COLO668 (cell line): ENCODE results near the gene CHCHD3.
A peak's percentile ranks its signal among the peaks of the same experiment; 100 is the strongest.

Source experiments
- DNase-seq: peaks from one replicate; lab custom pipeline; 2025; ENCODE audit not compliant: unreplicated experiment; lab: John Stamatoyannopoulos, UW

The CHCHD3 gene

DNA sequence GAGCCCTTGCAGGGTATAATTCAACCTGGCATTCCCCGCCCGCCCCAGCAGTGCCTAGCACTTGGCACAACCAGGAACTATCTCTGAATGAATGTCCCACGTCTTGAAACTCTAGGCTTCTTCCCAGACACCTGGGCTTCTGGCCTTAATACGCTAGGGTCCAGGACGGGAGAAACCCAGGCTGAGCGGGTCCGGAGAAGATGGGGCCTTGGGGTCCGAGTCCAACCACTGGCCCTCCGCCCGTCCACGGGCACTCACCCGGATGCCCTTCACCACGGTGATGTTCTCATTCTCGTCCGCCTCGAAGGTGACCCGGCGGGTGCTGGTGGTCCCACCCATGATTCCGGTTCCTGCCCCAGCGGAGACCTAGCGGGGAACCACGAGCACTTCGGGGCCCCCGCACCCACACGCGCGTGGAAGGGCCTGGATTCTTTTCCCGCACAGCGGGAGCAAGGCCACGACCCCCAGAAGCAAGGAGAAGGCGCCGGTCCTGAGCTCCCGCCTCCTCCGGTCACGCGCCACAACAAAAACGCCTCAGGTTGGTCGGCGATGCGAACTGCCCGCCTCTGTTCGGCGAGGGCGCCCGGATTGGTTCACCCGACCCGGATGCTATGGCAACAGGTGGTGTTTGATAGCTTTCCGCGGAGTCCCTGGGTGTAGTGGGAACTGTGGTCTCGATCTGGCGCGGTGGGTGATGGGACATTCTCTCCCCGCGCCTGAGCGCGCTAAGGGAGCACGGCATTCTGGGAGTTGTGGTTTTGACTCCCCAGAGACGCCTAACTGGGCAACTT is at the start of gene CHCHD3:
TSS of gene CHCHD3 (minus strand) at position 492 of the 791 bp plus-strand sequence. CDS start at position 339, 153 bp downstream.
- DNase-seq = peak; percentile 97

DNA sequence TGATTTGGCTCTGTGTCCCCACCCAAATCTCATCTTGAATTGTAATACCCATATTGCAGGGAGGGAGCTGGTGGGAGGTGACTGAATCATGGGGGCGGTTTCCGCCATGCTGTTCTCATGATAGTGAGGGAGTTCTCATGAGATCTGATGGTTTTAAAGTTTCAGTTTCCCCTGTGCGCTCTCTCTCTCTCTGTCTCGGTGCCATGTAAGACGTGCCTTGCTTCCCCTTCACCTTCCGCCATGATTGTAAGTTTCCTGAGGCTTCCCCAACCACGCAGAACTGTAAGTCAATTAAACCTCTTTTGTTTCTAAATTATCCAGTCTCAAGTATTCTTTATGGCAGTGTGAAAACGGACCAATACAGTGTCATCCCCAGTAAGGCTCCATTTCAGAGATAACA is 48.3 kb upstream of the CHCHD3 start:
- no peak for DNase-seq

DNA sequence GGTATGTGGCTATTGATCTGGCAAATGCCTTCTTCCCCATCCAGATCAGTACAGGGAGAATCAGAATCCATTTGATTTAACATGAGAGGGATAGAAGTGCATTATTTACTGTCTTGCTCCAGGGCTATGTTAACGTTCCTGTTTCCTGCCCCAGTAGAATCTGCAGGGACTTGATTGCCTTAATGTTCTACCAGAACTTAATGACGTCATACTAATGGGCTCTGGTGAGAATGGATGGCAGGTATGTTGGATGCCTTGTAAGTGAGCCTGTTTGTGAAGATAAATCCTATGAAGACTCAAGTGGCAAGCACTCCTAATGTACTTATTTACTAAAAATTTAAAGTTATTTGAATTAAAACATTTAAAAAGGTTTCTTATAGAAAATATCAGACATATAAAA is 44.5 kb upstream of the CHCHD3 start:
- no peak for DNase-seq

DNA sequence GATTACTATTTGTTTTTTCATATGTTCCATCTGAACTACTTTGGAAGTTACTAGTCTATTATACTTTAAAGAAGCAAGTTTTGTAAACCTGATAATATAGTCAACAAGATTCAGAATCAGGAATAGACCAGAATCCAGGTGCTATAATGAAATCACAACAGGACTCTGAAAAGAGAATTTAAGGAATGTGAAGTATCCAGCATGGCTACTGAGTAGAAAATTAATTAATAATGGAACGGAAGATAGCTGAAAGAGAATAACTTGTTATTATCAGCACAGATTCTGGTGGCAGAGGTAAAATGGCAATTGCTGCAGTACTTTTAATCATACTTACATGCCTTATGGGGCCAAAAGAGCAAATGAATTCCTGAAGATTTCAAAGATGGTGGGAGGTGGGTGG is 43.1 kb upstream of the CHCHD3 start:
- no peak for DNase-seq

DNA sequence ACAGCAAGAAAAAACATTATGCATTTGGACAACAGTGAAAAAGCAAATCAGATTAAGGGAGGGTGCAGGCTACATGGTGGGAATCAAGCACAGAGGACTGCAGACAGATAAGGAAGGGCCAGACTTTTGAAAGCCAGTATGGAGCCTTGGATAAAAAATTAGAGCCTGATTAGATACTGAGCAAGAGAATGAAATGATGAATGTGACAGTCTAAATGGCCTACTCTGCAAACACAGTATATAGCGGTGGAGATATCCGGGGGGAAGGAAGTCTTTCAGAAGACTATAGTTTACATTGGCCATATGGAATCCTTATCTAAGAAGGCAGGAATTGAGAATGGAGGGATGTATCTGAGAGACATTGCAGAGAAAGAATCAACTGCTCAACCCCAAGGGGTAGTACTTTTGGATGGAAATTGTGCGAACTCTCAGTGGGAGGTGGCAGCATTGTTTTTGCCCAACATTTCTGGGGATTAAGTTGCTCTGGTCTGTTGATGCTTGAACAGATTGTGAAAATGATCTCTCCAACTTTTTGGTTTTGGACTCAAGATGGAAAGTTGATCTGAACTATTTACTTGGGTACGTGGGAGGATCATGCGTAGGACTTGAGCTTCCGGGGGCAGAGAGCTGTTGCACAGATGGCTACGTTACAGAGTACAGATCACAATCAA is 39.4 kb upstream of the CHCHD3 start:
- DNase-seq = no peak

DNA sequence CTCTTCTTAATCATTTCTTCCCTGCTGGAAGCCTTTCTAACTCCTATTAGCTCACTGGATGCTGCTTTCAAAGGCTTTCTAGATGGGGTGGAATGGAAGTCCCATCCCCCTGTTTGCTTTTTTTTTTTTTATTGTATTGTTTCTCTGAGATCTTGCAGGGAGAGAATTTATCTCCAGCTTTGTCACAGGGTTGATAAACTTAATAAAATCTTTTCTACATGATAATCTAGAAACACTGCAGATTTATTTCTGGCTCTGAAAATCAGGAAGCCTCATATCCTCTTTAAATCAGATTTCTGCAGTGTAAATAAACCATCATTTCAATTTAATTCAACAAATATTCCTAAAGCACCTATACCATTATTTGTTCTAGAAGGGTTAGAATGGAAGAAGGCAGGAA is 37.2 kb upstream of the CHCHD3 start:
- DNase-seq = no peak

DNA sequence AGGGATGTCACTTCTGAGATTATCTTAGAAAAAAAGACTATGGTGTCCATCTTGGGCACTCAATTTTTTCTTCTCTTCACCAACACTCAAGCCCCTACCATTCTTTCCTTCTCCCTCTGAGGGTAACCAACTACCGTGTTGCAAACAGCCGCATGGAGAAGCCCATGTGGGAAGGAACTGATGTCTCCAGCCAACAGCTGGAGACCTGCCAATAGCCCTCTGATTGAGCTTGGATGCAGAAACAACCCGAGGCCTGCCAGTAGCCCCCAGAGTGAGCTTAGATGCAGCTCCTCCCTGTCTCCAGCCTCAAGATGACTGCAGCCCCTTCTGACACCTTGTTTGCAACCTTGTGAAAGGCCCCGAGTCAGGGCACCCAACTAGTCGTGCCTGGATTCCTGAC is 36.4 kb upstream of the CHCHD3 start:
- DNase-seq = no peak

DNA sequence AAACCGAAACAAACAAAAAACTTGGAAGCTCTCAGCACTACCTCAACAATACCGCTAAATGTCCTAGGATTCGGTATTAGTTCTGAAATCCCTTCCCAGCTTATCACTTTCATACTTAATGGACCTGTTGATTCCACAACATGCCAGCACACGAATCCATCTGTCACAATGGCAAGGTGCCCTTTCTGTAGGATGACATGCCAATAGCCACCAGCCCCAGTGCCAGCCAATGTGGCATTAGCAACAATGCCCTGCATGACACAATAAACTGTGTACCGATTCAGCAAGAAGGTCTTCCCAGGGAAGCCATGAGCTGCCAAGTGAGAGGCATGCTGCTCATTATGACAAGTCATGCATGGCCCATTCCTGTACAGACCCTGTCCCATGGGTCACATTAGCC is 35.6 kb upstream of the CHCHD3 start:
- DNase-seq = no peak

DNA sequence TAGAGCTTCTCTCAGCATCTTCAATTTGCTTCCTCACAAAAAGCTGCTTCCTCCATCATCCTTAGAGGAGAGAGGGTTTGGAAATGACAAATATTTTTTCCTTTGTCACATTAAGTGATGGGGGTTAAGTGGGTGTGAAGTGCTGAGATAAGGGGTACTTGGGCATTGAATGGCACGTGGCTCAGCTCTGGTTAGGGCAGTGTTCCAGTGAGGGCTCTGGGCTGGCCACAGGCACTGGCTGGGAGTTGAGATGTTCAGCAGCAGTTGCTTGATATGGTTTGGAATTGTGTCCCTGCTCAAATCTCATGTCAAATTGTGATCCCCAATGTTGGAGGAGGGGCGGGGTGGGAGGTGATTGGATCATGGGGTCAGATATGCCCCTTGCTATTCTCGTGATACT is 33.7 kb upstream of the CHCHD3 start:
- DNase-seq = no peak

DNA sequence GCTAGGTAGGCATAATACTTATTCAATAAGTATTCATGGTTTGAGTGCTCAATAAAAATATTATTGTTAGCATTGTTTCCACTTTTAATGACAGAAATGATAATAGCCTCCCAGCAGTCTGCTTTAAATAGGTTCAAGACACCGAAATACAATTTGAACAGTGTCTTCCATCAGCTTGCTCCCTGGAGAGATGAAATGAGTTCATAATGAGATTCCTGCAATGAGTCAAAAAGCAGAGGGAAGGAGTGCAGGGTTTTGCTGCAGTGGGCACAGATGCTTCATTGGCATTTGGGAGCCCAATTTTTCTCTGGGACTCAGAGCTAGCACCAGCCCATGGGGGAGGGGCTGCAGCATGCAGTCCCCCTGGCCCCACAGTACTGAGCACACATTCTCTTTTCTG is 32.6 kb upstream of the CHCHD3 start:
- no peak for DNase-seq

DNA sequence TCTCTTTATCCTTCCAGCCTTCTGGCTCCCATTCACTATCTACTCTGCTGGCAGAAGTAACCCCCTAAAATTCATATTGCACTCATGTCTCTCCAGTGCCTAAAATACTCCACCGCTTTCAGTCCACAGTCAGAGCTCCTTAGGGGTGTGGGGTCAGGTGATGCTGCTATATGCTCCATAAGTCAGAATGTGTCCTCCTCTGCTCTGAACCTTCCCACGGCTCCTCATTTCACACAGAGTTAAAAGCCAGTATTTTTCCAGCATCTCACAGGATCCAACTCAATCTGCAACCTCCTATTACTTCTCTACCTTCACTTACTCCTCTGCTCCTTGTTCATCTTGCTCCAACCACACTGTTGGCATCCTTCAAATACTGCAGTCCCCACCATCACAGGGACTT is 31.1 kb upstream of the CHCHD3 start:
- DNase-seq = no peak

DNA sequence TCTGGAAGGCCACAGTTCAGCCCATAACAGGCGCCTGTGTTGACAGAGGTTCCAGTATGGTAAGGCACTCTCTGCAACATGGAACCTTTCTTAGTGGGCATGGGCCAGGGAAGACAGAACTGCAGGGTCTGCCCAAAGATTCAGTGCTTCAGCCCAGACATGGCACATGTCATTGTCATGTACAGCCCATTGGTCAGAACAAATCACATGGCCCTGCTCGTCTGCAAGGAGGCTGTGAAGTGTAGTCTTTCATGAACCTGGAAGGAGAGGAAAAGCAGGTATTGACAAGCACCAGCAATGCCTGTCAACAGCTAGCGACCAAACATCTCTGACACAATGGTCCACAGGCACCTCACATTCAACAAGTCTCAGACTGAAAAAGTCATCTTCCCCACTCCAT is 30.4 kb upstream of the CHCHD3 start:
- no peak for DNase-seq

DNA sequence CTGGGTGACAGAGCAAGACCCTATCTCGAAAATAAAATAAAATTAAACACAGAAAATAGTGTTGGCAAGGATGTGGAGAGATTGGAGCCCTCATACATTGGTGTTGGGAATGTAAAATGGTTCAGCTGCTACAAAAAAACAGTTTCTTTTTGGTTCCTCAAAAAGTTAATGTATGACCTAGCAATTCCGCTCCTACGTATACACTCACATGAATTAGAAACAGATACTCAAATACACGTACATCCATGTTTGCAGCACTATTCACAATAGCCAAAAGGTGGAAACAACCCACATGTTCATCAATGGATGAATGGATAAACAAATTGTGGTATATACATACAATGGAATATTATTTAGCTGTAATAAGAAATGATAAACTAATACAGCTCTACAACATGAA is 28.4 kb upstream of the CHCHD3 start:
- DNase-seq = no peak

DNA sequence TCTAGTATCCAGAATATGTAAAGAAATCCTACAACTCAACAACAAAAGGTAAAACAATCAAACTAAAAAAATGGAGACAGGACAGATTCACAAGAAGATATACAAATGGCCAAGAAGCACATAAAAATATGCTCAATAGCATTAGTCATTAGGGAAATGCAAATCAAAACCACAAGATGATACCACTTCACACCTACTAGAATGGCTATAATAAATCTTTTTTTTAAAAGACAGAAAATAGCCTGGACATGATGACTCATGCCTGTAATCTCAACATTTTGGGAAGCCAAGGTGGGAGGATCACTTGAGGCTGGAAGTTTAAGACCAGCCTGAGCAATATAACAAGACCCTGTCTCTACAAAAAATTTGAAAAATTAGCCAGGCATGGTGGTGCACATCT is 27.9 kb upstream of the CHCHD3 start:
- DNase-seq = no peak

DNA sequence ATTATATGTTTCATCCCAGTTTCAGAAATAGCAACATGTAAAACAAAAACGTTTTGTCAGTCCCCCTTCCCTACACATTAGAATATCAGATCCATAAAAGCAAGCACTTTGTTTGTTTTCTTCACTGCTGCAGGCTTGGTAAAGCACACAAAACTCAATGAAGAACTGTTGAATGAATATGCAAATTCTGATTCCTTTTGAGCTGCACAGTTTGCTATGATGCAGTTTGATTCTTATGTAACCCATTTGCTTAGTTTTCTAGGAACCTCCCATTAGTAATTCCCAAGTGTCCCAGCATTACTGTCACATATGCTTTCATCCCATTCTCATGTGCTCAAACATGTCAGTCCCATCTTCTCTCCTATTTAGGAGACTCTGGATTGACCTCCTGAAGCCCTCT is 26.1 kb upstream of the CHCHD3 start:
- DNase-seq = no peak

DNA sequence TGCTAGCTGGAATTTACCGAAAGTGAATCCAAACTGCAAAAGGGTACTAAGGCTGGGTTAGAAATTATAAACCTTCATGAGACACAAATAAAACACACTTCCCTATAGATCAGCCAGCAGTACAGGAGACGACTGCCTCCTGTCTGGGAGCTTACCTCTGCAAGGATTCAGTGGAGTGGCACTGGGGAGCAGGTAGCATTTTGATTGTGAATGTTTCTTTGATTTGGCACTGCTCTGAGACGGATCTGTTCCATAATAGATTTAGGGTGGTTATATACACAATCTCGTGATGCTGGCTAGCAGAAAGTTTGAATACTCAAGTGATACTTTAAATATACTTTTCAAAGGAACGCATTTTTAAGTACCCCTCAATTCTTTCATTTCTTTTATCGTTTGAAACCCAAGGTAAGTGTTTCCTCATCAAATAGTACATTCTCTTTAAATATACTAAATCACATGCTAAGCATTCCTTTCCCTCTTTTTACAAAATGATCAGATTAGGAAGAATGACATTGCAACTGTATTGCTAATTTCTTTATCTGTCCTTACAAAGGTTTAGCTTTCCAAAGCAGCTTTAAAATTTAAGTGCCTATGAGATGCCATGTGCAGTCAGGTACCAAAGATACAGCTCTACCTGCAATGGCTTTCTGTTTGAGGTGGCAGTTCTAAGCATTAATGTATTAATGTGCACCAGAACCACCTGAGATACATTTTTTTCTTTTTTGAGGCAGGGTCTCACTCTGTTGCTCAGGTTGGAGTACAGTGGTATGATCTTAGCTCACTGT is 20.6 kb upstream of the CHCHD3 start:
- no peak for DNase-seq

DNA sequence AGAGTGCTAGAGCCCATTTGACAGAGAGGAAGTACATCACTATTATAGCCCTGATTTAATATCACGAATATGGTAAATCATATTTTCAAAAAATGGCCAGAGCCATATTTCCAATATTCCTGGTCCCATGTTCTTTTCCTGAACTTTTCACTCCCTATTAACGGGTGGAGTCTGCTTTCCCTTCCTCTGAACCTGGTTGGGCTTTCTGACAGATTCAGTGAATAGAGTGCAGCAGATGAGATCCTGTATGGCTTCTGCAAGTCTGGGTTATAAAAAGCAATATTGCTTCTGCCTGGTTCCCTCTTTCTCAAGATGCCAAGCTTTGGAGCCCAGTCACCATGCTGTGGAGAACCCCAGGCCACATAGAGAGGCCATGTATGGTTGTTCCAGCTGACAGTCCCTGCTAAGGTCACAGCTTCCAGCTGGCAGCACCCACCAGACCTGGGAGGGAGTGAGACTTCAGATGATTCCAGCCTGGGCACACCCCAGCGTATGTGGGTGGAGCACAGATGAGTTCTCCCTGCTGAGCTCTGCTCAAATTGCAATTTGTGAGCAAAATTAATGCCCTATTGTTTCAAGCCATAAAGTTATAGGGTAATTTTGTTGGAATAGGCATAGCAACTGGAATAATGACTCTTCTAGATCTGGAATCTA is 17.9 kb upstream of the CHCHD3 start:
- no peak for DNase-seq

DNA sequence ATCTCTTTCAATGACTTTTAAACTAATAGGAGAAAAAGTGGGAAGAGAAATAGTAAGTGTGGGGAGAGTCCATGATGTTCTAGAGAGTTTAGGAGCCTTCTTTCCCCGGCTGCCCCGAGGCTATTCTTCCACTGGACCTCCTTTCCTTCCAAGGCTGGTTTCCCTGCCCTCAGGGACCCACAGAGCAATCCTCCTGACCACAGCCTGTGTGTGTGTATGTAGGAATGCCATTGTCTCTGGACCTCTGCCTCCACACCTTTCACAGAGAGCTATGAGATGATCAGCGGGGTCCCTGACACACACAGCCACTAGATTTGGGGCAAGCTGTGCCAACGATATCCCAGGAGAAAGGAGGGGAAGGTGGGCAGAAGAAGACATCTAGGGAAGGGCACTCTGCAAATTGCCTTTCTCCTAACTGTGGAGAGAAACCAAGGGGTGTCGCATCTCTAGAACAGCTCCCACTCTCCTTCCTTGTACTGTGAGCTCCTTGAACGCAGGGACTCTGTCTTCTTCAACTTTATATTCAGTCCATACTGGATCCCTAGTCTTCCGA is 13.3 kb upstream of the CHCHD3 start:
- no peak for DNase-seq

DNA sequence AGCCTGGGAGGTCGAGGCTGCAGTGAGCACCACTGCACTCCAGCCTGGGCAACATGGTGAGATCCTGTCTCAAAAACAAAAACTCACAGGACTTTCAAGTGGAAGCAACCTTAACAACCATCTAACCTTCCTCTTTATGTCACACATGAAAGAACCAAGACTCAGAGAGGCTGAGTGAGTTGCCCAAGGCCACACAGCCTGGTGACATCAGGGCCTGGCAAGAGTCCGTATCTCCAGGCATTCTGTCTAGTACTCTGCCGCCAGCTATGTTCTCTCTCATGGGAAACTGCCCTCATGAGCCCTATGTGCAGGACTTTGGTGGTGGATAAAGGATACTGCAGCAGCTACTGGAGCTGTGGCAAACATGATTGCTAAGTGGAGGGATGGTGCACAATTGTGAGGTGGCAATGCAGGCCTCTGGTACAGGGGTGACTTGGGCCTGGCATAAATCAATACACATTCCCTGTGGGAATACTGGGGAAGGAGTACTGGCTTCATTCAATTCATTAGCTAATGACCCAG is 10.1 kb upstream of the CHCHD3 start:
- DNase-seq = no peak

DNA sequence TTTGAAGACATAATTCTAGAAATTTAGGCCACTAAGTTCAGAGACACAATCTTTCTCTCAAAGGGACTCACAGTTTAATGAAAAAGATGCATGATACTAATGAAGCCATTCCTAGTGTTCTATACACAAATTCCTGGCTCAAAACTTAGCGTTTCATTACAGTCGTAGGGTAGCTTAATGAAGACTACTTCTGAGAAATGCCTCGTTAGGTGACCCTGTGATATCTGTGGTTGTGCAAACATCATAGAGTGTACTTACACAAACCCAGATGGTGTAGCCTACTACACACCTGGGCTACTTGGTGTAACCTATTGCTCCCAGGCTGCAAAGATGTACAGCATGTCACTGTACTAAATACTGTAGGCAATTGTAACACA is 488 bp upstream of the CHCHD3 start:
- no peak for DNase-seq

DNA sequence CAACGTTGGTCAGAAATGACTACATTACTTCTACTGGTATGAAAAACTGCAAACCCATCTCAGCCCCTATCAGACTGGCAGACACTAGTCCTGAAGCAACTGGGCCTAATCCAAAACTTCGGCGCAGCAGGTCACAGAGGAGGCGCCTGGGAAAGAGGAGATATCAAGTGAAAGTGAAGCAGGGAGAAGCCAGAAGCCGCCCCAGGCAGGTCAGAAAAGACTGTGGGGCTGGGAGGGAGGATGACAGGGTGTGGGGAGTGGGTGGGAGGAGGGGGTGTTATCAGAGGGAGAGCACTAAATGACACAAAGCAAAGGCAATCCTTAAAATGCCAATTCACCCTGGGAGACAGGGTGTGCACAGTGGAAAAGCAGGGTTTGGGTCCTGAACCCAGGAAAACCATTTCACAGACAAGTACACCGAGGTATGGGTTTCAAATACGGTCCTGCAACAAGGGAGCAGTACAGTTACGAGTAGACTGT is 731 bp downstream of the CHCHD3 start:
- no peak for DNase-seq
